Measurements from ENCODE around the gene NDUFA8. TPM values are rescaled to one million over a fixed set of nuclear protein-coding genes. Genes with fewer than 3 reads are reported as not detected.

Gene NDUFA8
- total and polyA plus RNA-seq, 9 of the 15 experiments (the other 6 are each of a cell fraction or from before 2014, with no cell fraction given): 105 to 212 (median 133) TPM

DNA sequence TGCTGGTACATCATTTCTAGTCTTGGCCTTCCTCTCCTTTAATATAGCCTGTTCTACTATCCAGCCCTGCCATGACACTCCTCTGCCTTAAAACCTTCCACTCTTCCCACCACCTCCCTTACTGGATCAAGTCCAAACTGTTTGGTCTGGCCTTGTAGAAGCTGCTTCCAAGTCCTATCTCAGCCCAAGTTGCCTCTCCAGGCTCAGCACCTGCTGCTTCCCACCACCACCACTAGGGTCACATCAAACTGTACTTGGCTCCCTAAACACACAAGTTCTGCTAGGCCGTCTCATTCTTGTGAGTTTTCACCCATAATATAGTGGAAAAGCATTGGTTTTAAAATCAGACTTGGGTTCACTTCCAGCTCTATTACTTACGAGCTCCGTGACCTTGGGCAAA, 1.4 kb downstream of the NDUFA8 start:
- DNase-seq (ENCODE audit: extremely low read depth in 1 of 4, low spot score in 3 of 4) (peak; percentile 62 to 83 (median 70)), ATAC-seq (peak; percentile 88), FAIRE-seq (peak; percentile 91)
- H3K27me3 ChIP-seq (ENCODE audit: control insufficient read depth in 2 of 2, insufficient read depth in 2 of 2, low read length in 2 of 2): no peaks in the 10 kb centered on the region; a peak in 1 of 5 replicates
- in situ Hi-C loops (cut with MboI): no loop called here
- no TSS peak for BruUV-seq (replicated peaks)
- H2AFZ ChIP-seq (ENCODE audit: low read depth, low read length): no peak overlapping the region
- WGBS (ENCODE audit: insufficient coverage, low coverage, missing lambda C conversion rate): 23% methylated on average over 3 of the region's 3 CpGs
- no peak overlapping the region for H3K27ac ChIP-seq (ENCODE audit: extremely low read depth, low read depth, low read length)
- peak overlapping the region; percentile 65 for H3K4me2 ChIP-seq (ENCODE audit: insufficient read depth, low read length)
- no peaks in the 10 kb centered on the region for H3K9me1 ChIP-seq (ENCODE audit: control insufficient read depth, insufficient read depth, low read length)
- no peak overlapping the region for H3K4me3 ChIP-seq
- peaks cover 62% of the 10 kb centered on the region for H3K79me2 ChIP-seq (ENCODE audit: control insufficient read depth, insufficient read depth, low read length)
- intact Hi-C loops (cut with micrococcal nuclease): loop anchor here (5.0 kb wide), 2 partner anchors 54 to 104 kb away; partner anchors contain the start of genes MRRF and RBM18
- peaks cover 29% of the 10 kb centered on the region for H3K36me3 ChIP-seq (ENCODE audit: control insufficient read depth, insufficient read depth, low read length)
- peaks cover 4% of the 10 kb centered on the region; the same call in 1 of the 2 replicates for H4K20me1 ChIP-seq (replicated peaks; ENCODE audit: control insufficient read depth, insufficient read depth, low read length)
- H3K9me3 ChIP-seq (replicated peaks; ENCODE audit: control insufficient read depth, insufficient read depth, low read depth, low read length): peaks cover 4% of the 10 kb centered on the region; the same call in 1 of the 2 replicates
- no peak overlapping the region; a peak in 1 of 4 replicates for H3K9ac ChIP-seq (ENCODE audit: insufficient read depth in 1 of 2, low read depth in 2 of 2, low read length in 2 of 2)
- H3K4me1 ChIP-seq (replicated peaks in 1 of 2; ENCODE audit: control insufficient read depth in 2 of 2, insufficient read depth in 2 of 2, low read length in 2 of 2): peaks cover 8 to 11% of the 10 kb centered on the region in 2 experiments; a peak in 4 of 5 replicates
- POLR2A ChIA-PET: interaction anchor here (1.3 kb wide), 1 partner anchor 97 kb away, joined by 3 read pairs; no protein-coding TSS in a partner anchor
- CTCF ChIA-PET (ENCODE audit: low intra/inter-chr PET ratio): no interaction called here
- no peak for TF ChIP-seq SRSF9 (IDR thresholded peaks at IDR 0.05; ENCODE audit: borderline replicate concordance, low read depth, low read length)
- TF ChIP-seq SNIP1 (IDR thresholded peaks at IDR 0.05; ENCODE audit: low read depth): no peak
- no peak for TF ChIP-seq MBD1 (CRISPR knock-in tag; IDR thresholded peaks at IDR 0.05)
- TF ChIP-seq NFIC (IDR thresholded peaks at IDR 0.05): peak; percentile 67
- no peak for TF ChIP-seq ETS2 (tag; IDR thresholded peaks at IDR 0.05; ENCODE audit: borderline replicate concordance, poor library complexity, severe bottlenecking)
- TF ChIP-seq SMARCA5 (IDR thresholded peaks at IDR 0.05): 0 out of 2 replicates have a peak, but pooled peaks have one; percentile 22
- TF ChIP-seq, protein P1, sequence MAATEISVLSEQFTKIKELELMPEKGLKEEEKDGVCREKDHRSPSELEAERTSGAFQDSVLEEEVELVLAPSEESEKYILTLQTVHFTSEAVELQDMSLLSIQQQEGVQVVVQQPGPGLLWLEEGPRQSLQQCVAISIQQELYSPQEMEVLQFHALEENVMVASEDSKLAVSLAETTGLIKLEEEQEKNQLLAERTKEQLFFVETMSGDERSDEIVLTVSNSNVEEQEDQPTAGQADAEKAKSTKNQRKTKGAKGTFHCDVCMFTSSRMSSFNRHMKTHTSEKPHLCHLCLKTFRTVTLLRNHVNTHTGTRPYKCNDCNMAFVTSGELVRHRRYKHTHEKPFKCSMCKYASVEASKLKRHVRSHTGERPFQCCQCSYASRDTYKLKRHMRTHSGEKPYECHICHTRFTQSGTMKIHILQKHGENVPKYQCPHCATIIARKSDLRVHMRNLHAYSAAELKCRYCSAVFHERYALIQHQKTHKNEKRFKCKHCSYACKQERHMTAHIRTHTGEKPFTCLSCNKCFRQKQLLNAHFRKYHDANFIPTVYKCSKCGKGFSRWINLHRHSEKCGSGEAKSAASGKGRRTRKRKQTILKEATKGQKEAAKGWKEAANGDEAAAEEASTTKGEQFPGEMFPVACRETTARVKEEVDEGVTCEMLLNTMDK (IDR thresholded peaks at IDR 0.05; ENCODE audit: borderline replicate concordance, insufficient read depth, low read depth, low read length, poor library complexity, severe bottlenecking): peak; percentile 80
- TF ChIP-seq SUPT5H (IDR thresholded peaks at IDR 0.05): 0 out of 2 replicates have a peak, but pooled peaks have one; percentile 35
- TF ChIP-seq, protein P2, sequence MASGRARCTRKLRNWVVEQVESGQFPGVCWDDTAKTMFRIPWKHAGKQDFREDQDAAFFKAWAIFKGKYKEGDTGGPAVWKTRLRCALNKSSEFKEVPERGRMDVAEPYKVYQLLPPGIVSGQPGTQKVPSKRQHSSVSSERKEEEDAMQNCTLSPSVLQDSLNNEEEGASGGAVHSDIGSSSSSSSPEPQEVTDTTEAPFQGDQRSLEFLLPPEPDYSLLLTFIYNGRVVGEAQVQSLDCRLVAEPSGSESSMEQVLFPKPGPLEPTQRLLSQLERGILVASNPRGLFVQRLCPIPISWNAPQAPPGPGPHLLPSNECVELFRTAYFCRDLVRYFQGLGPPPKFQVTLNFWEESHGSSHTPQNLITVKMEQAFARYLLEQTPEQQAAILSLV (tag; IDR thresholded peaks at IDR 0.05): no peak
- TF ChIP-seq HDGF (IDR thresholded peaks at IDR 0.05): peak; percentile 88; the same call in 1 of the 2 replicates
- TF ChIP-seq THRB (CRISPR knock-in tag; conservative IDR thresholded peaks at IDR 0.05): 0 out of 2 replicates have a peak, but pooled peaks have one; percentile 29
- TF ChIP-seq, protein P3, sequence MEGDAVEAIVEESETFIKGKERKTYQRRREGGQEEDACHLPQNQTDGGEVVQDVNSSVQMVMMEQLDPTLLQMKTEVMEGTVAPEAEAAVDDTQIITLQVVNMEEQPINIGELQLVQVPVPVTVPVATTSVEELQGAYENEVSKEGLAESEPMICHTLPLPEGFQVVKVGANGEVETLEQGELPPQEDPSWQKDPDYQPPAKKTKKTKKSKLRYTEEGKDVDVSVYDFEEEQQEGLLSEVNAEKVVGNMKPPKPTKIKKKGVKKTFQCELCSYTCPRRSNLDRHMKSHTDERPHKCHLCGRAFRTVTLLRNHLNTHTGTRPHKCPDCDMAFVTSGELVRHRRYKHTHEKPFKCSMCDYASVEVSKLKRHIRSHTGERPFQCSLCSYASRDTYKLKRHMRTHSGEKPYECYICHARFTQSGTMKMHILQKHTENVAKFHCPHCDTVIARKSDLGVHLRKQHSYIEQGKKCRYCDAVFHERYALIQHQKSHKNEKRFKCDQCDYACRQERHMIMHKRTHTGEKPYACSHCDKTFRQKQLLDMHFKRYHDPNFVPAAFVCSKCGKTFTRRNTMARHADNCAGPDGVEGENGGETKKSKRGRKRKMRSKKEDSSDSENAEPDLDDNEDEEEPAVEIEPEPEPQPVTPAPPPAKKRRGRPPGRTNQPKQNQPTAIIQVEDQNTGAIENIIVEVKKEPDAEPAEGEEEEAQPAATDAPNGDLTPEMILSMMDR (IDR thresholded peaks at IDR 0.05 in 2 of 3, conservative IDR thresholded peaks at IDR 0.05 in 1 of 3; ENCODE audit: insufficient read depth in 2 of 3, low read depth in 1 of 3, low read length in 3 of 3): peak; percentile 65 to 83 (median 73)
- TF ChIP-seq RAD21 (CRISPR knock-in tag; conservative IDR thresholded peaks at IDR 0.05 in 1 of 2, IDR thresholded peaks at IDR 0.05 in 1 of 2): 0 out of 4 replicates have a peak, but pooled peaks of 1 of the 2 experiments have one; percentile 31

Measured in K562 (cell line).